ENCODE measurements around the gene TARS1.

The TARS1 gene

GRCh38 chr5:33440482-33441240, at the start of gene TARS1:
TARS1 (plus strand) TSS chr5:33440965; CDS start chr5:33441087, 122 bp downstream.
- peaks cover 11% of the 10 kb centered on the region for H3K36me3 Mint-ChIP-seq (ENCODE audit: low read depth)
- no peaks in the 10 kb centered on the region for H3K9me3 Mint-ChIP-seq
- TF ChIP-seq CTCF (IDR thresholded peaks at IDR 0.05; ENCODE audit: unreplicated experiment in 3 of 3) = no peak
- no peak within 1 kb of the TSS for H3K4me3 Mint-ChIP-seq
- peaks cover 19% of the 10 kb centered on the region for H3K4me1 Mint-ChIP-seq
- no peak within 1 kb of the TSS for H3K27ac Mint-ChIP-seq
- H3K27me3 Mint-ChIP-seq (ENCODE audit: low read depth) = no peaks in the 10 kb centered on the region

- peaks cover 6% of the 10 kb centered on the region for H3K9me3 Mint-ChIP-seq
- H3K27ac Mint-ChIP-seq = no peak overlapping the region
- no peaks in the 10 kb centered on the region for H3K27me3 Mint-ChIP-seq (ENCODE audit: low read depth)
- no peaks in the 10 kb centered on the region for H3K36me3 Mint-ChIP-seq (ENCODE audit: low read depth)
- H3K4me3 Mint-ChIP-seq = no peak overlapping the region
- no peaks in the 10 kb centered on the region for H3K4me1 Mint-ChIP-seq
- TF ChIP-seq CTCF (IDR thresholded peaks at IDR 0.05; ENCODE audit: unreplicated experiment in 3 of 3) = no peak
These were observed 42.3 kb upstream of the TARS1 start for GRCh38 chr5:33398501-33398900.

- no peaks in the 10 kb centered on the region for H3K36me3 Mint-ChIP-seq (ENCODE audit: low read depth)
- no peak overlapping the region for H3K27ac Mint-ChIP-seq
- no peaks in the 10 kb centered on the region for H3K4me1 Mint-ChIP-seq
- no peak overlapping the region for H3K4me3 Mint-ChIP-seq
- TF ChIP-seq CTCF (IDR thresholded peaks at IDR 0.05; ENCODE audit: unreplicated experiment in 3 of 3) = no peak
- no peaks in the 10 kb centered on the region for H3K27me3 Mint-ChIP-seq (ENCODE audit: low read depth)
- no peaks in the 10 kb centered on the region for H3K9me3 Mint-ChIP-seq
These were observed 40.1 kb upstream of the TARS1 start for GRCh38 chr5:33400675-33401074.

- no peak for TF ChIP-seq CTCF (IDR thresholded peaks at IDR 0.05; ENCODE audit: unreplicated experiment in 3 of 3)
These were observed 39.0 kb upstream of the TARS1 start for GRCh38 chr5:33401482-33402390.

GRCh38 chr5:33403187-33403586, 37.6 kb upstream of the TARS1 start:
- no peaks in the 10 kb centered on the region for H3K9me3 Mint-ChIP-seq
- H3K27me3 Mint-ChIP-seq (ENCODE audit: low read depth) = no peaks in the 10 kb centered on the region
- H3K4me1 Mint-ChIP-seq = no peaks in the 10 kb centered on the region
- no peak overlapping the region for H3K27ac Mint-ChIP-seq
- H3K4me3 Mint-ChIP-seq = no peak overlapping the region
- no peak for TF ChIP-seq CTCF (IDR thresholded peaks at IDR 0.05; ENCODE audit: unreplicated experiment in 3 of 3)
- no peaks in the 10 kb centered on the region for H3K36me3 Mint-ChIP-seq (ENCODE audit: low read depth)

More at GRCh38 chr5:33401482-33402390, 39.0 kb upstream of the TARS1 start:
- H3K9me3 Mint-ChIP-seq = no peaks in the 10 kb centered on the region
- H3K27ac Mint-ChIP-seq = no peak overlapping the region
- no peaks in the 10 kb centered on the region for H3K4me1 Mint-ChIP-seq
- no peak overlapping the region for H3K4me3 Mint-ChIP-seq
- H3K27me3 Mint-ChIP-seq (ENCODE audit: low read depth) = no peaks in the 10 kb centered on the region
- H3K36me3 Mint-ChIP-seq (ENCODE audit: low read depth) = no peaks in the 10 kb centered on the region

Data from nephron (organoid).